HUES64 (cell line): ENCODE results near the gene ZNF611.
"Not testable (repeated sequence)": the region's sequence is repeated elsewhere in the genome, so short reads cannot be mapped to it uniquely, and the experiment has no call there.

ENCODE experiments used
- H3K27ac ChIP-seq: 2 replicates; pipeline ENCODE4 v1.7.0; 2013; ENCODE audit warnings: low read depth, low read length, inconsistent platforms
- H3K27me3 ChIP-seq: 2 replicates; pipeline ENCODE4 v1.6.1; 2013; ENCODE audit warnings: mild to moderate bottlenecking, low read length; ENCODE audit not compliant: insufficient read depth
- H3K36me3 ChIP-seq: 2 replicates; pipeline ENCODE4 v1.6.1; 2013; ENCODE audit warnings: mild to moderate bottlenecking, low read length; ENCODE audit not compliant: insufficient read depth
- H3K4me1 ChIP-seq: 2 replicates; pipeline ENCODE4 v1.6.1; 2013; ENCODE audit warnings: mild to moderate bottlenecking, low read length, moderate library complexity; ENCODE audit not compliant: insufficient read depth
- H3K4me3 ChIP-seq: 2 replicates; pipeline ENCODE4 v1.5.1; 2013; ENCODE audit warnings: mild to moderate bottlenecking, low read length, moderate library complexity
- H3K9ac ChIP-seq: 2 replicates; pipeline ENCODE4 v1.6.1; 2013; ENCODE audit warnings: mild to moderate bottlenecking, low read depth, low read length
- H3K9me3 ChIP-seq: 2 replicates; pipeline ENCODE4 v1.6.1; 2013; ENCODE audit warnings: low read depth, low read length; ENCODE audit not compliant: insufficient read depth
- WGBS: fragments of 150-250, 120-280 bp; methylation state at CpG from one replicate; pipeline ENCODE4 v1.1.7; 2013; ENCODE audit warnings: missing lambda C conversion rate; 5-methylcytosine and 5-hydroxymethylcytosine counted together

Gene ZNF611

DNA sequence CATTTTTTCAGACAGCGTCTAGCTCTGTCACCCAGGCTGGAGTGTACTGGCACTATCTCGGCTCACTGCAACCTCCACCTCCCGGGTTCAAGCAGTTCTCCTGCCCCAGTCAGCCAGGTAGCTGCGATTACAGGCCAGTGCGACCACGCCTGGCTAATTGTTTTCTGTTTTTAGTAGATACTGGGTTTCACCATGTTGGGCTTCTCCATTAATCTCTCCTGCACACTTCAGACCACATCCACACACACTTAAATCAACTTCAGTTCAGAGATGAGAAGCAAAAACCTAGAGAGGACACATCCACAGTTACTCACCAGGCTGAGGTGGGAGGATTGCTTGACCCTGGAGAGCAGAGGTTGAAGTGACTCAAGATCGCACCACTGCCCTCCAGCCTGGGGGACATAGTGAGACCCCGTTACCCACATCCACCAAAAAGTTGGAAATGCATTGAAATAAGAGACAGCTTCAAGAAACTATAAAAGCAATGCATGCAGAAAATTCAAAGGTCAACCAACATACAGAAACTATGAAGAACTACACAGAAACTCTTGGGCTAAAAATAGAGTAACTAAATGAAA, 42.3 kb downstream of the ZNF611 start:
- Histone ChIP-seq H3K4me1 (0 out of 2 replicates have a peak, but pooled peaks cover 3% of the 10 kb centered on the region), H3K4me3 (no peak overlapping the region), H3K9ac (no peak overlapping the region), H3K27me3 (peaks cover 3% of the 10 kb centered on the region), H3K9me3 (no peaks in the 10 kb centered on the region), H3K27ac (no peak overlapping the region), H3K36me3 (no peaks in the 10 kb centered on the region)
- WGBS = 80% methylated on average over 8 of the region's 8 CpGs

- WGBS = 91% methylated on average over 2 of the region's 2 CpGs
- H3K27ac ChIP-seq = no peak overlapping the region
- peaks cover 3% of the 10 kb centered on the region for H3K27me3 ChIP-seq
- no peaks in the 10 kb centered on the region for H3K9me3 ChIP-seq
- no peaks in the 10 kb centered on the region for H3K36me3 ChIP-seq
- no peak overlapping the region for H3K9ac ChIP-seq
- 0 out of 2 replicates have a peak, but pooled peaks cover 3% of the 10 kb centered on the region for H3K4me1 ChIP-seq
- no peak overlapping the region for H3K4me3 ChIP-seq
Measured at GRCh38 chr19:52691737-52692136, 43.1 kb downstream of the ZNF611 start.

DNA sequence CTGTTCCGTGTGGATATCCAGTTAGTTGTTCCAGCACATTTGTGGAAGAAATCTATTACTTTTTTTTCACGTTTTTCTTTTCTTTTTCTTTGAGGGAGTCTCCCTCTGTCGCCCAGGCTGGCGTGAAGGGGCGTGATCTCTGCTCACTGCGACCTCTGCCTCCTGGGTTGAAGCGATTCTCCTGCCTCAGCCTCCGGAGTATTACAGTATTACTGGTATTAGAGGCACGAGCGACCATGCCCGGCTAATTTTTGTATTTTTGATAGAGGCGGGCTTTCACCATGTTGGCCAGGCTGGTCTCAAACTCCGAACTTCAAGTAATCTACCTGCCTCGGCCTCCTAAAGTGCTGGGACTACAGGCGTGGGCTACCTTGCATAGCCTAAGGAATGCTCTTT, 43.6 kb downstream of the ZNF611 start:
- H3K9me3 ChIP-seq = no peaks in the 10 kb centered on the region
- peak overlapping the region; percentile 80; the same call in 1 of the 2 replicates for H3K27ac ChIP-seq
- H3K4me1 ChIP-seq = 0 out of 2 replicates have a peak, but pooled peaks cover 3% of the 10 kb centered on the region
- H3K27me3 ChIP-seq = peaks cover 3% of the 10 kb centered on the region
- no peaks in the 10 kb centered on the region for H3K36me3 ChIP-seq
- H3K9ac ChIP-seq = 0 out of 2 replicates have a peak overlapping the region, but pooled peaks have one; percentile 51
- peak overlapping the region; percentile 75 for H3K4me3 ChIP-seq
- 43% methylated on average over 14 of the region's 15 CpGs for WGBS

DNA sequence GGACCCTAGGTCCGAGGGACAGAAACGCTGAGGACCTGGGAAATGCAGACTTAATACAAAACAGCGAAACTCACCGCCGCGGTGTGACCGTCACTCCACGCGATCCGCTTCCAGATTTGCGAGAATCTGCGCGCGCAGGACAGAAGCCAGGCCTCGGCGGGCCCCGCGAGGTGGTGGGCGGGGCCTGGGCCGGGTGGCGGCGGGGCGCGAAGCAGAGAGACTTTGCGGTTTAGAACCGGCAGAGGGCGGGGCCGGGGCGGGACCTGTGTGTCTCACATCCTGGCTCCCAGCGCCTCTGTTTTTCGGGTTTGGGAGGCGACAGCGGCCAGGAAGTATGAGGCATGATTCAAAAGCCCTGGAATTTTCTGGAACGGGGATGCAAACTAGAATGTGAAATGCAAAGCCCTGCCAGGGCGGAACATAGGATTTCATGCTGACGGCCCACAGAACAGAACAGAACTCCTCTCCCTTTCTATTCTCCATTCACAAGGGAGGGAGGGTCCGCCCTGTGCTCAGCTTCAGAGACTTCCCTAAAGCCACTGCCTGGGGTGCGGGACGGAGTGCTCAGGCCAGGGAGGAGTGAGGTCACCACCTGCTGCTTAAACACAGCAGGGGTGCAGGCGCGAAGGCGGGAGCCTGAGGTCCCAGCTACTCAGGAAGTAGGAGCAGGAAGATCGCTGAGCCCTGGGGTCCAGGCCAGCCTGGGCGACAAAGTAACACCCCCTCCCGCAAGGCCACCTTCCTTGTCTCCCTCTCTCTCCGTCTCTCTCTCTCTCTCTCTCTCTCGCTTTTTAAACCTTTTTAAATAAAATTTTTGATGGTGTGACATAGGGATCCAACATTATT, 44.3 kb downstream of the ZNF611 start:
- no peaks in the 10 kb centered on the region for H3K36me3 ChIP-seq
- no peaks in the 10 kb centered on the region for H3K9me3 ChIP-seq
- H3K4me1 ChIP-seq = 0 out of 2 replicates have a peak, but pooled peaks cover 3% of the 10 kb centered on the region
- H3K9ac ChIP-seq = peak overlapping the region; percentile 67
- H3K27me3 ChIP-seq = peaks cover 3% of the 10 kb centered on the region
- H3K4me3 ChIP-seq = peak overlapping the region; percentile 75
- peak overlapping the region; percentile 80; the same call in 1 of the 2 replicates for H3K27ac ChIP-seq
- under 1% methylated on average over 45 of the region's 47 CpGs for WGBS

DNA sequence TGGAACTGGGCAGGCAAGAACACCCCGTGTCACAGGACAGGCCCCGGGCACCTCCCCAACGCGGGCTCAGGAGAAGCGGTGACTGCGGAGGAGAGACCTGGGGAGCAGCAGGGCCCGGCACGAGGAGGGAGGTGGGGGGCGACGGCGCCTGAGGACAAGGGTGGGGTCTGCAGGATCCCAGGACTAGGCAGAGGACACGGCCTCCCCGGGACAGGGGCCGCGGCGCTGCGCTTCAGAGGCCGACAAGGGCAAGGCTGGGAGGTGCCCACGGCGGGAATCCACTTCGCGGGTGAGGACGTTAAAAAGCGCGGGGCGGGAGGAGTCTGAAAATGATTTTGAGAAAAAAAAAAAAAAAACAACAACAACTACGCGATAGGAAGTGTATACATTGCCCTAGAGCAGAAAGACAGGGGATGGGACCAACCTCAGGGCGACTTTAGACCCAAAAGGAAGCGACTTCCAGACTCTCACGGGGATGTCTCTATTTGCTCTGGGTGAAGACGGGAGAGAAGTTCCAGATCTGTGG, 44.9 kb downstream of the ZNF611 start:
- 1% methylated on average over 26 of the region's 32 CpGs for WGBS
- H3K36me3 ChIP-seq = no peaks in the 10 kb centered on the region

DNA sequence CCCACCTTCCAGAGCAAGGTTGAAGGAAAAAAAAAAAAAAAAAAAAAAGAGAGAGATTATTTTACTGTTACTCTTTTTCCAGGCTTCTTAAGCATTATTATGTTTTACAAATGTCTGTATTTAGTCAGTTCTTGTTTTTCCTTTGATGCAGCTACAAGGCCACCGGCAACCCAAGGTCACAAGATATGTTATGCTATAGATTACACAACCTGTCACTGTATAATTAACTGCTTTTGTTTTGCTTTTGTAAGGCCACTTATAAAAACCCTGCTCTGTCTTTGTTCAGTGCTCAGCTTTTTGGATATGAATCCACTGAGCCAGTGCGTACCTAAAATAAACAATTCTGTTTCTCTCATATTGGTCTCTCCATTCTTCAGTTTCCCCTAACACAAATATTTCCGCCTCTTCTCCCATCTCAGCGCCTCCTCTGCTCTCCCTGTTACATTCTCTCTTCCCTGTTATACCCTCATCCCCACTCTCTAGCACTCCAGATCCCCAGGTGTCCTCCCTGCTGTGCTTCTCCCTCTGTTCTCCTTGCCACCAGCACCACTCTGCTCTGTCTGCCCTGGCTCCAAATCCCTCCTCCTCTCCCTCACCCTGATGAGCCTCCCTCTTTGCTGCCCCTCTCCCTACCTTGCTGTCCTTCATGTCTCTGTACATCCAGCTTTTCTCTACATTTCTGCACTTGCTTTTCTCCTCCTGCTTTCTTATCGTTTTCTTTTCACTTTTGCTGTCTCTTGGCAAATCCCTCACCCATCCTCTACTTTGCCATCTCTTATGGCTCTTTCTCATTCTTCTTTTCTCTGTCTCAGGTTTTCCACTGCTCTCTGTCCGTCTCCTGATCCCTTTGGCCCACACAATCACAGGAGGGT, 45.7 kb downstream of the ZNF611 start:
- WGBS = 39% methylated on average over 6 of the region's 6 CpGs
- peak overlapping the region; percentile 67 for H3K9ac ChIP-seq
- H3K4me3 ChIP-seq = peak overlapping the region; percentile 75
- H3K27ac ChIP-seq, H3K36me3 ChIP-seq, H3K27me3 ChIP-seq, H3K9me3 ChIP-seq, H3K4me1 ChIP-seq: not testable (repeated sequence)

More for the DNA sequence above, 44.9 kb downstream of the ZNF611 start:
- Histone ChIP-seq H3K9me3 (no peaks in the 10 kb centered on the region), H3K27ac (peak overlapping the region; percentile 4; the same call in 1 of the 2 replicates), H3K27me3 (peaks cover 3% of the 10 kb centered on the region), H3K9ac (peak overlapping the region; percentile 67), H3K4me1 (0 out of 2 replicates have a peak, but pooled peaks cover 3% of the 10 kb centered on the region), H3K4me3 (peak overlapping the region; percentile 75)

- no peak overlapping the region for H3K9ac ChIP-seq
- no peak overlapping the region for H3K27ac ChIP-seq
- 0 out of 2 replicates have a peak, but pooled peaks cover 3% of the 10 kb centered on the region for H3K4me1 ChIP-seq
- H3K4me3 ChIP-seq = no peak overlapping the region
- 90% methylated on average over 2 of the region's 2 CpGs for WGBS
- H3K9me3 ChIP-seq = no peaks in the 10 kb centered on the region
- no peaks in the 10 kb centered on the region; the same call in 1 of the 2 replicates for H3K36me3 ChIP-seq
- H3K27me3 ChIP-seq = peaks cover 3% of the 10 kb centered on the region
Measured at GRCh38 chr19:52688335-52688734, 46.5 kb downstream of the ZNF611 start.

DNA sequence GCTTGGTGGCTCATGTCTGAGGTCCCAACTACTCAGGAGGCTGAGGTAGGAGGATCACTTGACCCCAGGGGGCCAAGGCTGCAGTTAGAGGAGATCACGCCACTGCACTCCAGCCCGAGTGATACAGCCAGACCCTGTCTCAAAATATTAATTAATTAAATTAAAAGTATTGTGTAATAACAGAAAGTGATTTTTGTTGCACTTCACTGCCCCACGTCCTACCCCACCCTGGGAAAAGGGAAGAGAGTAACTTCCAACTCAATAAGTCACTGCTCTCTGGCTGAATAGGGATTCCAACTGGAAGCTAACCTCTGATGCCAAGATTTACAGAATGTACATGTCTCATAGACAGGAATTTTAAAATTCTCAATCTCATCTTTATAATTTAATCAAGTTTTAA, 47.2 kb downstream of the ZNF611 start:
- no peak overlapping the region for H3K27ac ChIP-seq
- WGBS = 84% methylated on average over 2 of the region's 3 CpGs
- H3K4me3 ChIP-seq = no peak overlapping the region

DNA sequence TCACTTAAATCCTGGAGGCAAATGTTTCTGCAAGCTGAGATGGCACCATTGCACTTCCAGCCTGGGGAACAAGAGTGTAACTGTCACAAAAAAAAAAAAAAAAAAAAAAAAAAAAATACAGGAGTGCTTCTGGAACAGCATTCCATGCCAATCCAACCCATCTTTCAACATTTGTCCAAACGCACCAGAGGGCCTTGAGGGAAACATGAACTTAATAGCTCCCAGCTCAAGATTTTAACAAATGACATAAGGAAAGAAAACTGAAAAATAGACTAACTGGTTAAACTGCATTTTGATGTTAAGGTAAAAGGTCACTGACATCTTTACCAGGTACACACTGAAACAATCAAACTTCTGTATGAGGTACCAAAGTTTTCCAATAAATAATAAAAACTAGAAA, 49.0 kb downstream of the ZNF611 start:
- Histone ChIP-seq H3K9me3 (no peaks in the 10 kb centered on the region), H3K9ac (no peak overlapping the region), H3K27me3 (no peaks in the 10 kb centered on the region; the same call in 1 of the 2 replicates), H3K4me3 (no peak overlapping the region), H3K27ac (no peak overlapping the region), H3K36me3 (no peaks in the 10 kb centered on the region; the same call in 1 of the 2 replicates), H3K4me1 (0 out of 2 replicates have a peak, but pooled peaks cover 3% of the 10 kb centered on the region)
- WGBS = 93% methylated on average over 1 of the region's 1 CpG

More for the DNA sequence above, 47.2 kb downstream of the ZNF611 start:
- Histone ChIP-seq H3K9ac (no peak overlapping the region), H3K36me3 (no peaks in the 10 kb centered on the region; the same call in 1 of the 2 replicates), H3K9me3 (no peaks in the 10 kb centered on the region), H3K27me3 (peaks cover 3% of the 10 kb centered on the region), H3K4me1 (0 out of 2 replicates have a peak, but pooled peaks cover 3% of the 10 kb centered on the region)

DNA sequence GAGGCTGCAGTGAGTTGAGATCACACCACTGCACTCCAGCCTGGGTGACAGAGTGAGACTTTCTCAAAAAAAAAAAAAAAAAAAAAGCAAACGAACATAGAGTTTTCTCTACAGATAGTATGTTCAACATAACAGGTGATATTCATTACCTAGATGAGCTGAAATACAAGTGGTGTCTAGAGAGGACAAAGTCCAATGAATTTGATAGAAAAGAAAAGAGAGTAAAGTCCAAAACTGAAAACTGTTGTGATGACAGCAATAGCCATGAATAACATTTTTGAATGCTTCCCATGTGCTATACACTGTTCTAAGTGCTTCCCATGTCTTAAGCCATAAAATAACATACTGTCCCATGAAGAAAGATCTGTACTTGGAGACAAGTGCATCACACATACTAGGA, 53.6 kb downstream of the ZNF611 start:
- not testable (repeated sequence) for H3K27me3 ChIP-seq, H3K36me3 ChIP-seq, H3K27ac ChIP-seq, H3K4me3 ChIP-seq, H3K9me3 ChIP-seq, H3K9ac ChIP-seq, H3K4me1 ChIP-seq
- no CpG with 5 or more reads among the region's 1 CpG for WGBS
